IMR-90 (cell line): ENCODE data around the gene DGKD. TPM values are rescaled to one million over a fixed set of nuclear protein-coding genes. Genes with fewer than 3 reads are reported as not detected.

ENCODE experiments used
- ATAC-seq: fragments of 200-7000 bp; cut with Tn5 transposase; 2 replicates; pipeline ENCODE4 v1.9.1; 2020; ENCODE audit warnings: low read depth, mild to moderate bottlenecking, moderate library complexity
- BruUV-seq: library from RNA; stranded (reverse); fragments of 400-500 nt; replicated peaks from 2 replicates; lab custom pipeline; 2021; lab: Mats Ljungman, UMichigan
- CTCF ChIA-PET: fragments of 300-600 bp; formaldehyde crosslinking; extraction: SDS; loops from one replicate; lab custom pipeline; 2021; ENCODE audit warnings: antibody characterized with exemption; lab: Yijun Ruan, JAX
- POLR2A ChIA-PET: fragments of 300-600 bp; sonication (Branson Sonifier 250); formaldehyde crosslinking; loops from one replicate; lab custom pipeline; 2022; ENCODE audit warnings: antibody characterized with exemption; ENCODE audit not compliant: unreplicated experiment; lab: Charles Lee
- DNase-seq: peaks from one replicate; pipeline ENCODE4 v3.0.0; 2013
- H2AFZ ChIP-seq: replicated peaks from 2 replicates; pipeline ENCODE3; 2013; ENCODE audit warnings: low read length, mild to moderate bottlenecking; ENCODE audit not compliant: poor library complexity
- H2AK5ac ChIP-seq: 2 replicates; pipeline ENCODE4 v1.6.1; 2013; ENCODE audit warnings: low read depth, low read length, inconsistent platforms
- H2AK9ac ChIP-seq: replicated peaks from 2 replicates; pipeline ENCODE3; 2013; ENCODE audit warnings: mild to moderate bottlenecking, low read depth, low read length, moderate library complexity; ENCODE audit not compliant: poor library complexity
- H2BK120ac ChIP-seq: 2 replicates; pipeline ENCODE4 v1.6.1; 2013; ENCODE audit warnings: low read depth, low read length, inconsistent platforms
- H2BK15ac ChIP-seq: 3 replicates; pipeline ENCODE4 v1.6.1; 2013; ENCODE audit warnings: low read depth, low read length, inconsistent platforms
- H2BK20ac ChIP-seq: 2 replicates; pipeline ENCODE4 v1.6.1; 2013; ENCODE audit warnings: low read depth, mild to moderate bottlenecking, inconsistent platforms, low read length, moderate library complexity
- H2BK5ac ChIP-seq: 2 replicates; pipeline ENCODE4 v1.6.1; 2013; ENCODE audit warnings: mild to moderate bottlenecking, low read depth, low read length, inconsistent platforms; ENCODE audit not compliant: poor library complexity, severe bottlenecking
- H3K14ac ChIP-seq: replicated peaks from 2 replicates; pipeline ENCODE4 v1.6.1; 2013; ENCODE audit warnings: low read depth, low read length, inconsistent platforms
- H3K18ac ChIP-seq: 2 replicates; pipeline ENCODE4 v1.6.1; 2013; ENCODE audit warnings: low read depth, low read length, control low read depth
- H3K23ac ChIP-seq: 2 replicates; pipeline ENCODE4 v1.6.1; 2013; ENCODE audit warnings: low read depth, low read length, inconsistent platforms
- H3K27ac ChIP-seq: 2 replicates; pipeline ENCODE4 v1.5.1; 2013; ENCODE audit warnings: mild to moderate bottlenecking, control low read depth, low read length; ENCODE audit not compliant: insufficient read depth
- H3K27me3 ChIP-seq: 2 replicates; pipeline ENCODE4 v1.6.1; 2013; ENCODE audit warnings: low read length; ENCODE audit not compliant: control insufficient read depth, insufficient read depth
- H3K36me3 ChIP-seq: 2 replicates; pipeline ENCODE4 v1.6.1; 2013; ENCODE audit warnings: low read length, mixed read lengths; ENCODE audit not compliant: control insufficient read depth, insufficient read depth
- H3K4ac ChIP-seq: 2 replicates; pipeline ENCODE4 v1.6.1; 2013; ENCODE audit warnings: low read depth, low read length, inconsistent platforms
- H3K4me1 ChIP-seq: 2 replicates; pipeline ENCODE4 v1.6.1; 2013; ENCODE audit warnings: low read length, mixed read lengths; ENCODE audit not compliant: control insufficient read depth, insufficient read depth
- H3K4me2 ChIP-seq: 2 replicates; pipeline ENCODE4 v1.6.1; 2013; ENCODE audit warnings: low read depth, mild to moderate bottlenecking, control low read depth, low read length, moderate library complexity
- H3K4me3 ChIP-seq: 2 replicates; pipeline ENCODE4 v1.5.1; 2013; ENCODE audit warnings: low read depth, mild to moderate bottlenecking, control low read depth, low read length, moderate library complexity; ENCODE audit not compliant: insufficient read depth
- H3K56ac ChIP-seq: 2 replicates; pipeline ENCODE4 v1.6.1; 2013; ENCODE audit warnings: low read length, inconsistent platforms; ENCODE audit not compliant: insufficient read depth; ENCODE audit errors: extremely low read depth
- H3K79me1 ChIP-seq, 2 experiments: 2 replicates each; pipeline ENCODE4 v1.6.1; 2013; ENCODE audit warnings: low read length in 2 of 2, inconsistent platforms in 1 of 2, low read depth in 1 of 2
- H3K9ac ChIP-seq: 2 replicates; pipeline ENCODE4 v1.6.1; 2013; ENCODE audit warnings: low read depth, low read length, control low read depth
- H3K9me1 ChIP-seq: 2 replicates; pipeline ENCODE4 v1.6.1; 2013; ENCODE audit warnings: low read length, inconsistent platforms; ENCODE audit not compliant: insufficient read depth
- H3K9me3 ChIP-seq: 2 replicates; pipeline ENCODE4 v1.6.1; 2013; ENCODE audit warnings: low read length; ENCODE audit not compliant: control insufficient read depth, insufficient read depth
- H4K20me1 ChIP-seq: 2 replicates; pipeline ENCODE4 v1.6.1; 2013; ENCODE audit warnings: low read length, inconsistent platforms; ENCODE audit not compliant: insufficient read depth
- H4K5ac ChIP-seq: 2 replicates; pipeline ENCODE4 v1.6.1; 2013; ENCODE audit warnings: mild to moderate bottlenecking, low read depth, low read length, control low read depth
- H4K8ac ChIP-seq, 2 experiments: 2 replicates each; pipeline ENCODE4 v1.6.1; 2013; ENCODE audit warnings: low read depth in 2 of 2, low read length in 2 of 2, control low read depth in 1 of 2, inconsistent platforms in 1 of 2
- H4K91ac ChIP-seq: 2 replicates; pipeline ENCODE4 v1.6.1; 2013; ENCODE audit warnings: low read depth, low read length, inconsistent platforms; ENCODE audit not compliant: insufficient read depth
- ELK1 ChIP-seq: fragments of 150-350 bp; IDR thresholded peaks from 2 replicates; pipeline ENCODE4 v1.6.1; 2016; ENCODE audit warnings: low read depth, mild to moderate bottlenecking, low read length, moderate library complexity, borderline replicate concordance
- NFE2L2 ChIP-seq: fragments of 150-350 bp; IDR thresholded peaks from 2 replicates; pipeline ENCODE4 v1.6.1; 2016; ENCODE audit warnings: low read depth, mild to moderate bottlenecking, low read length
- SMC3 ChIP-seq: fragments of 150-350 bp; IDR thresholded peaks from 2 replicates; pipeline ENCODE4 v1.6.1; 2016; ENCODE audit warnings: low read depth, mild to moderate bottlenecking, antibody characterized with exemption, low read length, moderate library complexity
- WGBS, 2 experiments: methylation state at CpG; one replicate each; pipeline versions ENCODE4 v1.1.5 to v1.1.7; 2013; ENCODE audit warnings: missing lambda C conversion rate in 2 of 2; ENCODE audit not compliant: insufficient read length in 1 of 2; ENCODE audit errors: extremely low coverage in 2 of 2; 5-methylcytosine and 5-hydroxymethylcytosine counted together
- dilution Hi-C: fragments of 300-500 bp; cut with HindIII; formaldehyde crosslinking; loops from one replicate; pipeline ENCODE4 v1.14.3; 2018; ENCODE audit warnings: low sequenced_read_pairs; ENCODE audit not compliant: unreplicated experiment
- in situ Hi-C: fragments of 300-500 bp; cut with MboI; formaldehyde crosslinking; loops from 3 replicates; pipeline ENCODE4 v1.14.3; 2019; ENCODE audit warnings: low sequenced_read_pairs, inconsistent platforms, mixed read lengths
- intact Hi-C: fragments of 100-400 bp; cut with micrococcal nuclease; formaldehyde crosslinking; loops from 2 replicates; pipeline ENCODE4 v1.10.0; 2022
- polyA plus RNA-seq, 3 experiments: library from polyadenylated mRNA; depleted of rRNA; stranded (reverse); fragments of >200 nt; gene quantifications; 2 replicates each; pipeline ENCODE4 v1.2.3, GENCODE V29; 2012; ENCODE audit warnings: low replicate concordance in 1 of 3
- total RNA-seq: library from RNA; depleted of rRNA; stranded (reverse); fragments of >200 nt; gene quantifications from 2 replicates; pipeline ENCODE4 v1.2.3, GENCODE V29; 2012
- TF ChIP-seq, protein P1 (sequence below): fragments of 150-350 bp; IDR thresholded peaks from 2 replicates; pipeline ENCODE4 v1.6.1; 2017; ENCODE audit warnings: mild to moderate bottlenecking, antibody characterized with exemption, low read length, low read depth

Gene DGKD
- total and polyA plus RNA-seq, 2 of the 4 experiments (the other 2 are of a cell fraction): 6.5 to 10.1 TPM

DNA sequence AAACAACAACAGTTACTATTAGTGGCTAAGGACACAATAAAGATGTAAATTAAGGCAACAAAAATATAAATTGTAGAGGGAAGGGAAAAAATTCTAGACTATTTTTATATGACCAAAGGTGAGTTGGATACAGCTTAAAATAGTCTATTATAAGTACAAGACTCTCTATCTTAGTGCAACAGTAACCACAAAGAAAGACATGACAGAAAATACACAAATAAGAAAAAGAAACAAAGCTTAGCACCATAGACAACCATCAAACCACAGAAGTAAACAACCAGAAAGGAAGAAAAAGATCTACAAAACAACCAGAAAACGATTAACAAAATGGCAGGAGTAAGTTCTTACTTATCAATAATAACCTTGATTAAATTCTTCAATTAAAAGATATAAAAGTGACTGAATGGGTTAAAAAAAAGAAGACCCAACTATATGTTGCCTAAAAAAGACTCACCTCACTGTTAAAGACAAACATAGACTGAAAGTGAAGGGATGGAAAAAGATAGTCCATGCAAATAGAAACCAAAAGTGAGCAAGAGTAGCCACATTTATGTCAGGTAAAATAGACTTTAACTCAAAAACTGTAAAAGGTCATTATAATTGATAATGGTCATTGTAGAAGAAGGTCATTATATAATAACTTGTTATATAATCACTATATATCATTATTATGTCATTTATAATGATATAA is 149.8 kb downstream of the DGKD start:
- dilution Hi-C loops (no loop called here), intact Hi-C loops (no loop called here), in situ Hi-C loops (no loop called here)
- Histone ChIP-seq H3K79me1 (peaks cover 0 to 4% of the 10 kb centered on the region in 2 experiments; a peak in 1 of 4 replicates), H2BK5ac (no peak overlapping the region), H2BK15ac (no peak overlapping the region), H3K14ac (no peak overlapping the region), H3K4me3 (no peak overlapping the region), H3K4ac (no peak overlapping the region), H3K9me3 (peaks cover 4% of the 10 kb centered on the region; the same call in 1 of the 2 replicates), H2AK5ac (no peak overlapping the region), H3K27me3 (no peaks in the 10 kb centered on the region), H4K91ac (no peak overlapping the region), H3K4me2 (no peak overlapping the region), H3K9me1 (no peaks in the 10 kb centered on the region), H4K8ac (no peak overlapping the region), H3K9ac (no peak overlapping the region), H2BK120ac (no peak overlapping the region), H3K56ac (no peak overlapping the region), H2AFZ (no peak overlapping the region), H4K5ac (no peak overlapping the region), H3K18ac (no peak overlapping the region), H3K36me3 (0 out of 2 replicates have a peak, but pooled peaks cover 2% of the 10 kb centered on the region), H2BK20ac (no peak overlapping the region), H3K4me1 (peaks cover 2% of the 10 kb centered on the region; the same call in 1 of the 2 replicates), H2AK9ac (no peak overlapping the region), H3K23ac (no peak overlapping the region), H4K20me1 (no peaks in the 10 kb centered on the region), H3K27ac (no peak overlapping the region)
- no peak for ATAC-seq
- WGBS, 2 experiments: no CpG with 5 or more reads among the region's 1 CpG
- BruUV-seq: no TSS peak
- no peak for DNase-seq
- TF ChIP-seq NFE2L2: no peak
- no peak for TF ChIP-seq SMC3
- no peak for TF ChIP-seq ELK1
- TF ChIP-seq, protein P1, sequence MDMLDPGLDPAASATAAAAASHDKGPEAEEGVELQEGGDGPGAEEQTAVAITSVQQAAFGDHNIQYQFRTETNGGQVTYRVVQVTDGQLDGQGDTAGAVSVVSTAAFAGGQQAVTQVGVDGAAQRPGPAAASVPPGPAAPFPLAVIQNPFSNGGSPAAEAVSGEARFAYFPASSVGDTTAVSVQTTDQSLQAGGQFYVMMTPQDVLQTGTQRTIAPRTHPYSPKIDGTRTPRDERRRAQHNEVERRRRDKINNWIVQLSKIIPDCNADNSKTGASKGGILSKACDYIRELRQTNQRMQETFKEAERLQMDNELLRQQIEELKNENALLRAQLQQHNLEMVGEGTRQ: no peak
- ChIA-PET CTCF (no interaction called here), POLR2A (interaction anchor here (0.6 kb wide), 1 partner anchor 11 kb away, joined by 3 read pairs; no protein-coding TSS in a partner anchor)
